GM13977 (cell line): ENCODE data around the gene ATP6V1E1.

Experiments
- DNase-seq: peaks from one replicate; pipeline ENCODE4 v3.0.0; 2012; ENCODE audit warnings: low spot score
- in situ Hi-C: fragments of 300-500 bp; cut with MboI; formaldehyde crosslinking; loops from one replicate; pipeline ENCODE4 v1.12.0; 2022; ENCODE audit warnings: low sequenced_read_pairs, low pct_unique_long_range_greater_than_20kb, mixed read lengths, inconsistent platforms; ENCODE audit not compliant: unreplicated experiment
- TF ChIP-seq, protein P1 (sequence below): IDR thresholded peaks from 2 replicates; pipeline ENCODE4 v1.5.1; 2012; ENCODE audit warnings: mild to moderate bottlenecking, control low read depth; ENCODE audit not compliant: insufficient read depth; ENCODE audit errors: extremely low read depth, missing control alignments

ATP6V1E1 gene

DNA sequence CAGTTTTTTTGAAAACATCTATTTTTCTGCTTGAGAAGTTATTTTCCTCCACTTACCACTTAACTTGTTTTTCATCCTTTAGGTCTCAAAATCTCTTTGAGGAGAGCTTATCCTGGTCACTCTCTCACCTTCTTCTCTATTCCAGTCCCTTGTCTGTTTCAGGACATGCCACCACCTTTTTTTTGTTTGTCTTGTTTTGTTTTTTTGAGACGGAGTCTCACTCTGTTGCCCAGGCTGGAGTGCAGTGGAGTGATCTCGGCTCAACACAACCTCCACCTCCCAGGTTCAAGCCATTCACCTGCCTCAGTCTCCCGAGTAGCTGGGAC is 5.4 kb upstream of the ATP6V1E1 start:
- in situ Hi-C loops: no loop called here
- no peak for DNase-seq
- TF ChIP-seq, protein P1, sequence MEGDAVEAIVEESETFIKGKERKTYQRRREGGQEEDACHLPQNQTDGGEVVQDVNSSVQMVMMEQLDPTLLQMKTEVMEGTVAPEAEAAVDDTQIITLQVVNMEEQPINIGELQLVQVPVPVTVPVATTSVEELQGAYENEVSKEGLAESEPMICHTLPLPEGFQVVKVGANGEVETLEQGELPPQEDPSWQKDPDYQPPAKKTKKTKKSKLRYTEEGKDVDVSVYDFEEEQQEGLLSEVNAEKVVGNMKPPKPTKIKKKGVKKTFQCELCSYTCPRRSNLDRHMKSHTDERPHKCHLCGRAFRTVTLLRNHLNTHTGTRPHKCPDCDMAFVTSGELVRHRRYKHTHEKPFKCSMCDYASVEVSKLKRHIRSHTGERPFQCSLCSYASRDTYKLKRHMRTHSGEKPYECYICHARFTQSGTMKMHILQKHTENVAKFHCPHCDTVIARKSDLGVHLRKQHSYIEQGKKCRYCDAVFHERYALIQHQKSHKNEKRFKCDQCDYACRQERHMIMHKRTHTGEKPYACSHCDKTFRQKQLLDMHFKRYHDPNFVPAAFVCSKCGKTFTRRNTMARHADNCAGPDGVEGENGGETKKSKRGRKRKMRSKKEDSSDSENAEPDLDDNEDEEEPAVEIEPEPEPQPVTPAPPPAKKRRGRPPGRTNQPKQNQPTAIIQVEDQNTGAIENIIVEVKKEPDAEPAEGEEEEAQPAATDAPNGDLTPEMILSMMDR: no peak

DNA sequence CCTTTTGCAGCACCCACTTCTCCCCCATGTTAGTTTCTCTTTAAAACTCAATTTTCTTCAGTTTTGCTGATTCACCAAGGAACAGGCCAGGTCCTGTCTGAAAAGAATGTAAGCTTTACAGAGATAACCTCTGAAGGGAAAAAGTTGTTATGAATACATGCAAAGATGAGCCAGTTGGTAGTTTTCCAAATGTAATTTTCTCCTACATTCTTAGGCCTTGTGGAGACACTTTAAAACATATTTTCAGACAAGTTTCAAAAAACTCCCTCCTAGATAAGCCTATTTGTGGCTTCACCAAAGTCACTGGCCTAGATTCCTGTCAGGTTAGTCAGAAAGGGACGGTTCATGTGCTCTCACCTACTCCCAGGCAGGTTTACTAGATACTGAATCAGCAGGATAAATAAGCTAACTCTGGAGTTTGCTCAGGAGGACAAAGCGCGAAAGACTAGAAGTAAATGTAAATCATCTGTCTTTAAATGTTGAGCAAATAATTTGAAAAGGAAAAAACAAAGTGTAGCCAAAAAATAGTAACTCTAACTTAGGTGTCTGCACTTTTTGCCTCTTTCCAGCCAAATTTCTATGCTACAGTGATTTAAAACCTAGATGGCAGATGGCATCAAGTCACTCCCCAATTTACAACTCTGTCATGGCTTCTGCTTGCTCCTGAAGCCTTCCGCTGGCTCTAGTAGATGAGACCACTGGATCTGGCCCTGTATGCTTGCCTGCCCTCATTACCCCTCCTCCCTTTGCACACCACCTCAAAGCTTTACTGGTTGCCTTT is 4.9 kb upstream of the ATP6V1E1 start:
- in situ Hi-C loops: no loop called here

DNA sequence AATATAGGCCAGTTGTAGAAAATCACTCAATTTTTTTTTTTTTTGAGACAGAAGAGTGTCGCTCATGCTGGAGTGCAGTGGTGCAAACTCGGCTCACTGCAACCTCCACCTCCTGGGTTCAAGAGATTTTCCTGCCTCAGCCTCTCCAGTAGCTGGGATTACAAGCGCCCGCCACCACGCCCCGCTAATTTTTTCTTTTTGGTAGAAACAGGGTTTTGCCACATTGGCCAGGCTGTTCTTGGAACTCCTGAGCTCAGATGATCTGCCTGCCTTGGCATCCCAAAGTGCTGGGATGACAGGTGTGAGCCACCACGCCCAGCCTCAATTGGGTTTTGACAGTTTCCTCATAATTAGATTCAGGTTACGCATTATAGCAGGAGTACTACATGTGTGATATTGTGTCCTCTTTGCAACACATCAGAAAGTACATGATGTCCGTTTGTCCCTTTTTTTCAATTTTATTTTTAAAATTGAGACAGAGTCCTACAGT is 2.6 kb upstream of the ATP6V1E1 start:
- TF ChIP-seq, protein P1: no peak
- no peak for DNase-seq
- in situ Hi-C loops: no loop called here

More for the DNA sequence above, 4.9 kb upstream of the ATP6V1E1 start:
- TF ChIP-seq, protein P1: no peak
- DNase-seq: no peak

DNA sequence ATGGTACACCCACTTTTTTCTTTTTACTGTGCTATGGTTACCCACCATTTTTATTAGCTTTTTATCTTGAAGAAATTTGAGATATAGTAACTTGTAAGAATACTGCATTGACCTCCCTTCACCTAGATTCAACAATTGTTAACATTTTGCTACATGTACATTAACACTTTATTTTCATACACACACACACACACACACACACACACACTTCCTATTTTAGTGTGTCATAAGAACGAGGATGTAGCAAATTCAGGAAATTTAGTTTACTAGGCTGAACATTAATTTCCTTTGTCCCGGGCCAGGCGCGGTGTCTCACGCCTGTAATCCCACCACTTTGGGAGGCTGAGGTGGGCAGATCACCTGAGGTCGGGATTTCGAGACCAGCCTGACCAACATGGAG is 1.1 kb upstream of the ATP6V1E1 start:
- in situ Hi-C loops: no loop called here
- no peak for DNase-seq
- TF ChIP-seq, protein P1: no peak

DNA sequence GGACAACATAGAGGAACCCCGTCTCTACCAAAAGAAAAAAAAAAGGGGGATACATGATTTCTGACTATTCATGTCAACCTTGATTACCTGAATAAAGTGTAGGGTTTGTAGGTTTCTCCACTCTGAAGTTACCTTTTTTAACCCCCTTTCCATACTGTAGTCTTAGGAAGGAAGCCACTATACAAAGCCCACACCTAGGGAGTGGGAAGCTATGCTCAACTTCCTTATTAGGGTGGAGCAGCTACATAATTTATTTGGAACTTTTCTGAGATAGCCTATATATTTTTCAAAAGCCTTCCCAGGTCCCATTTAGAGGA is 582 bp upstream of the ATP6V1E1 start:
- DNase-seq: no peak
- in situ Hi-C loops: no loop called here
- TF ChIP-seq, protein P1: no peak

DNA sequence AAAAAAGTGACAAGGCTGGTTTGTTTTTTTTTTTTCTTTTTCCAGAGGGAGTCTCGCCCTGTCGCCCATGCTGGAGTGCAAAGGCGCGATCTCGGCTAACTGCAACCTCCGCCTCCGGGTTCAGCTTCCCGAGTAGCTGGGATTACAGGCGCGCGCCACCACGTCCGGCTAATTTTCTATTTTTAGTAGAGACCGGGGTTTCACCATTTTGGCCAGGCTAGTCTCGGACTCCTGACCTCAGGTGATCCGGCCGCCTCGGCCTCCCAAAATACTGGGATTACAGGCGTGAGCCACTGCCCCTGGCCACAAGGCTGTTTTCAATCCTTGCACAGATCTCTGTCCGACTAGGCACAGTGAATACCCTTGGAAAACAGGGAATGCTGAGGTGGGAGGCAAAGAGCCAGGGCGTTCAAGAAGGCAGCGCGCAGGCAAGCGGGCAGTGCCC is 566 bp downstream of the ATP6V1E1 start:
- DNase-seq: no peak
- TF ChIP-seq, protein P1: no peak
- in situ Hi-C loops: no loop called here
